HG03469 (cell line): ENCODE results near the gene NATD1.

Source experiments
- ATAC-seq: cut with Tn5 transposase; IDR thresholded peaks from one replicate; pipeline ENCODE4 v1.9.1; 2021; ENCODE audit warnings: mild to moderate bottlenecking, moderate library complexity, moderate number of reproducible peaks; ENCODE audit not compliant: unreplicated experiment

NATD1 gene

GRCh38 chr17:21289902-21290571, 36.8 kb upstream of the NATD1 start:
- ATAC-seq: no peak

- no peak for ATAC-seq
Observed at GRCh38 chr17:21289175-21289901, 36.1 kb upstream of the NATD1 start.

DNA sequence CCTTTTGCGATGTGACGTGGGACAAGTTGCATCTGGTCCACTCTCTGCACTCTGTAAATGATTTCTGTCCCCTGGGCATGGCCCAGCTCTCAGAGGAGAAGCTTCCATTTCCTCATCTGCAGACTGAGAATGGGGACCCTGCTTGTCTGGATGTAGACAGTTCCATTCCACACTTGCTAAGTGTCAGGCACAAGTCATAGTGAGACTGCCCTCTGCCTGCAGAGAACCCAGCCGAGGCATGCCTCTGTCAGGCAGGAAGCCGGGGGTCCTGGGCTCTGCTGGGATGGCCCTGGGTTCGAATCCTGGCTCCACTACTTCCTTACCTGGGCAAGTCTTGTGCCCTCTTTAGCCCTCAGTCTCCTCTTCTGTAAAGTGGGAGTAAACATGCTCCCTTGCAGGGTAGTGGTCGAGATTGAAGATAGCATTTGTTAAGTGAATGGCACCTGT, 35.4 kb upstream of the NATD1 start:
- ATAC-seq: no peak

DNA sequence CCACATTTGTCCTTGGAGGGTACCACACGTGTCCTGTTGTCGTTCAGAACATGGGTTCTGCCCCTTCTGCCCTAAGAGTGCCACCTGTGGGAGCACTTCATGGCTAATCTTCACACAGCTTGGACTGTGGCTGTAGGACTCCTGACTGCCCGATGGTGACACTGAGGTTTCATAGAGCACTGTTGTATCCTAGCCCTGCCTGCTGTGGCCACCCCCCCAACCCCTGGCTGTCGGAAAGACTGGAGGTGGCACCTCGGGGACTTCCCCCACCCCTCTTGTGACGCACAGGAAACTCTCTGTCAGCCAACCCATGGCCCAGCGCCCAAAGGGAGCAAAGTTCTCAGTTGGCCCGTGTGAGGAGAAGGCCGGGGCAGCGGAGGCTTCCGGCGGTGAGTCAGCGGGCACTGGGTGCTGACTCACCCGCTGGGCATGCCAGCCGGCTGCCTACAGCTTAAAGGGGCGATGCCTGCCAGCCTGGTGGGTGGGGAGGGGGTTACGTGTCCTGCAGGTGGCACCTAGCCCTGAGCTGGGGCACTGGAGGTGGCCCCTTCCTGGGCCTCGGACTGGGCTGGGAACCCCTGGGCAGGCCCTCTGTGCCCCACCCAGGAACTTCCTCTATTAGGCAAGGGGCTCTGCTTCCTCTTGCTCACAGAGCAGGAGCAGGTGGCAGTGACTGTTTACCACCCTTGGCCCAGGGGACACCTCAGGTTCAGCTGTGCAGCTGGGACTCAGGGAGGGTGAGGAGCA, 34.7 kb upstream of the NATD1 start:
- ATAC-seq: peak; percentile 29

GRCh38 chr17:21286909-21287702, 33.9 kb upstream of the NATD1 start:
- ATAC-seq: no peak

- no peak for ATAC-seq
Observed at GRCh38 chr17:21286066-21286770, 33.0 kb upstream of the NATD1 start.

GRCh38 chr17:21285164-21286065, 32.2 kb upstream of the NATD1 start:
- ATAC-seq: no peak

DNA sequence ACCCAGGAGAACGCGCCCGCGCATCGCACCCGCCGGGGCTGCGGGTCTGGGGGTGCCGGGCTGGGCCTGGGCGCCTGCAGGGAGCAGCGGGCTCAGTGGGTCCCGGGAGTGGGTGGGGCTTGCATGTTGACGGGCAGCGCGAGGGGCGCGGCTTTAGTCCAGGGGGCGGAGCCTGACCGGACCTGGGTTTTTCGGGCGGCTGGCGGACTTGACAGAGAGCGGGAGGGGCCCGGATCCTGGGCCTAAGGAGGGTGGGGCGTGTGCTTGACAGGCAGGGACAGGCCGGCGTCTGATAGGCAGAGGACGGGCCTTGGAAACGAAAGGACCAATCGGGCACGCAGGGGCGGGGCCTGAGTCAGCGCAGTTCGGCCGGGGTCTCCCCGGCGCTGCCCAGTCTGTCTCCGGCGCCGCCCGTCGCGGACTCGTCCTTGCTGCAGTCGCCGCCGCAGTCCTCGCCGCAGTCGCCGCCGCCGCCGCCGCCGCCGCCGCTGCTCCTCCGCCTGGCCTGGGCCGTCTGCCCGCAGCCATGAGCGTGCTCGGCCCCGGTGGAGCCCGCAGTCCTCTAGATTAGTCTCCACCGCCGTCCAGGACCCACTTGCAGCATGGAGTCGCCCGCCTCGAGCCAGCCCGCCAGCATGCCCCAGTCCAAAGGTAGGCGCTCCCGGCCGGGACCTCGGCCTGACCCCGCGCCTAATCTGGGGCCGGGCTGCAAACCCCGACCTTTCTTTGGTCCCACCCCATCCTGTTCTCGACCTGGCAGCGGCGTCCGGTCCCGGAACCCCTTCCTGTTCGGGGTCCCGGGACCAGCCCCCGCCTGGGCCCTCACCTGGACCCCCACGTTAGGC, 31.3 kb upstream of the NATD1 start, which contains the start of gene MAP2K3:
Gene MAP2K3, plus strand, starts transcription at position 393 of the 845 bp plus-strand sequence. Its CDS starts 210 bp downstream, at position 603.
- peak; percentile 62 for ATAC-seq

GRCh38 chr17:21283482-21284318, 30.5 kb upstream of the NATD1 start:
- no peak for ATAC-seq

DNA sequence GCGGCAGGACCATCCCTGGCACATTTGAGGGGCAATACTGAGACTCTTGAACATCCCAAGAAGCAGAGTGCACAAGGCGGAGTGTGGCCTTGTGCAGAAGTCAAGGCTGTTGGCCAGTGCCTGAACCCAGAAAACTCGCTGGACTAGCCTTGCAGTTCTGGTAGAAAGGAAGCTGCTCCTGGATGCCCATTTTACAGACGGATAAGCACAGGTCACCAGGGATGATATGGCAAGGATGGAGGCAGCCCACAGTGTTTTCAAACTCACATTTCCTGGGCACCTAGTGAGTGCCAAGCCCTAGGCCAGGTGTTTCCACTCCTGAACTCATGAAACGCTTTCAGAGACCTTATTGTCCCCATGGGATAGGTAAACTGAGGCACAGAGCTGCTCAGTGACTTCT, 29.6 kb upstream of the NATD1 start:
- ATAC-seq: no peak

DNA sequence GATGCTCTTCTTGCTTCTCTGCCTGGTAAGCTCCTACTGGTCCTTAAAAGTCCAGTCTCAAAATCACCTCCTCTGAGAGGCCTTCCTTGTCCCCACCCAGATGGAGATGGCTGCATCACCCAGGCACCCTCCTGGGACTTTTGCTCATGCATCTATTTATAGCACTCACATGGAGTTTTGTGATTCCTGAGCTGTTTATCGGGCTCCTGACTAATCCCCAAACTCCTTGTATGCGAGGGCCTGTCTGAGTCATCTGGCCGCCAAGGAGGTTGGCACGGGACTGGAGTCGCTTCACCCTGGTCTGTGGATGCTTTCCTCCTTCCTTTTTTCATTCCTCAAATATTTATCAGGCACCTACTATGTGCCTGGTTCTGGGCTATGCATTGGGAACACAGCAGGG, 29.0 kb upstream of the NATD1 start:
- no peak for ATAC-seq

DNA sequence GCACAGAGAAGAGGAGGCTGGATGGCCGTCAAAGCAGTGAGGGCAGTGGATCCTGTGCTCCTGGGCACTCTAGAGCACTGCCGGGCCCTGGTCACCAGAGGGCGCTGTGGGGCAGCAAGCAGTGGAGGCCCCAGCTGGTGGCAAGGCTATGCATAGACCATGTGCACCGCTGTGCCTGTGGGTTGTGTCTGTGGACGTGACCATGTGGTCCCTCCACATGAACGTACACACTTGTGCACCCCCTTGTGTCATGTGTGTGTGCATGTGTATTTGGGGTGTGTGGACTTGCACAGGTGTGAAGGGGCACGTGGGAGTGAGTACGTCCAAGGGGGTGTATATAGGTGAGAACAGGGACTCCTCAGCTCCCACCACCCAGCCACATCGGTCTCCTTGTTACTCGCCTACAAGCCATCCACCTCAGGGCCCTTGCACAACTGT, 26.9 kb upstream of the NATD1 start:
- peak; percentile 26 for ATAC-seq

DNA sequence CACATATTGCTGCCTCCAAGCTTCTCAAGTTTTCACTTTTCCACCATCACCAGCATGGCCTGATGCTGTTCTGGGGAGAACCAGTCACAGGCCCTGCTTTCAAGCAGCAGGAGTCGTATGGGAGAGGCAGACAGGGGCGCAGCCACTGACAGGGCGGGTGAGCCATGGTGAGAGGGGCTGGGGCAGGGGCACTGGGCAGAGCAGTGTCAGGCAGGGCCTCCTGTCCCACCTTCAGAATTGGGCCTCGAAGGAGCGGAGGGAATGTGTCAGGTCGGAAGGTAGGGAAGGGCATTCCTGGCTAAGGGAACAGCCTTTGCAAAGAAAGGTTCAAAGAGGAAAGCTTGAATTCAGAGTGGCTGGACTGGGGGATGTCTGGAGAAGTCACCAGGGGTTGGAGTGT, 26.4 kb upstream of the NATD1 start:
- ATAC-seq: no peak

DNA sequence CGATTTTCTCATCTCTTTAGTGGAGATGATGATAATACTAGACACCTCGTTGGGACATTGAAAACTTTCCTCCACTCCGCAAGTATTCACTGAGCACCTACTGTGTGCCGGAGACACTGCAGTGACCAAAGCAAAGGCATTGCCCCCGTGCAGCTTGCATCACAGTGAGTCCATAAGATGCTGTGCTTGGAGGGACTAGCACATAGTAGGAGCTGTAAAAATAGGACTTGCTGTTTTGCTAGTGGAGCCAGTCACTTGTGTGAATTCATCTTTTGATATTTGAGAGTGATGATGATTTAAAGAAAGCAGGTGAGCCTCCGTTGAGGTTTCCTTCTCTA, 26.0 kb upstream of the NATD1 start:
- no peak for ATAC-seq

- no peak for ATAC-seq
Observed at GRCh38 chr17:21278450-21279197, 25.4 kb upstream of the NATD1 start.

DNA sequence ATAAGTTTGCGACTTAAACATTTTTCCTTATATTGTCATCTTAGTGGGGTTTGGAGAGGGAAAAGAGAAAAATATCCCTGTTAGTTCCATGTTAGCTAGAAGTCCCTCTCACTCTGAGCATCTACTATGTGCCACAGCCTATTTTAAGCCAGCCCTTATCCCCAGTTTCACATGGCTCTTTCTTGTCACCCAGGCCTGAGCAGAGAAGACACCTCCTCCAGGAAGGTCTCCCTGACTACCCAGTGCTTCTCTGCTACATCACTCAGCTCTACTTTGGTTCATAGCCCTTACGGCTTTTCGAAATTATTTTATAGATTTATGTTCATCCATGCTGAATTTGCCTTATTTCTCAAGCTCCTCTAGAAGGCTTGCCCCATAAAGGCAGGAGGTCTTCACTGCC, 24.1 kb upstream of the NATD1 start:
- ATAC-seq: no peak

DNA sequence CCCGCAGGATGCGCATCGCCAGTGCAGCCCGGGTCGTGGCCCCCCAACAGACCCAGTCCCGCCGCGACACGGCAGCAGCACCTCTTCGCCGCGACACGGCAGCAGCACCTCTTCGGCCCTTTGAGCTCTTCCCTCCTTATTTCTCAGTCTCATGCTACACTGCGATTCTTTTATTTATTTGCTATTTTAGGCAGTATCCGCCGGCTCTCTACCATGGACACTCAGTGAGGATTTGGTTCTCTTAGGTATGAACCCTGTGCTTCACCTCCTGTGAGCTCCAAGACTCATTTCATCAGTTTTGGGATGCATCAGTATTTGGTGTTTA, 23.0 kb upstream of the NATD1 start:
- no peak for ATAC-seq
